GM21723 (cell line): Measurements from ENCODE around the gene THPO.

Experiments
- ATAC-seq: cut with Tn5 transposase; IDR thresholded peaks from one replicate; pipeline ENCODE4 v1.9.1; 2021; ENCODE audit warnings: mild to moderate bottlenecking, moderate library complexity; ENCODE audit not compliant: unreplicated experiment

THPO gene

DNA sequence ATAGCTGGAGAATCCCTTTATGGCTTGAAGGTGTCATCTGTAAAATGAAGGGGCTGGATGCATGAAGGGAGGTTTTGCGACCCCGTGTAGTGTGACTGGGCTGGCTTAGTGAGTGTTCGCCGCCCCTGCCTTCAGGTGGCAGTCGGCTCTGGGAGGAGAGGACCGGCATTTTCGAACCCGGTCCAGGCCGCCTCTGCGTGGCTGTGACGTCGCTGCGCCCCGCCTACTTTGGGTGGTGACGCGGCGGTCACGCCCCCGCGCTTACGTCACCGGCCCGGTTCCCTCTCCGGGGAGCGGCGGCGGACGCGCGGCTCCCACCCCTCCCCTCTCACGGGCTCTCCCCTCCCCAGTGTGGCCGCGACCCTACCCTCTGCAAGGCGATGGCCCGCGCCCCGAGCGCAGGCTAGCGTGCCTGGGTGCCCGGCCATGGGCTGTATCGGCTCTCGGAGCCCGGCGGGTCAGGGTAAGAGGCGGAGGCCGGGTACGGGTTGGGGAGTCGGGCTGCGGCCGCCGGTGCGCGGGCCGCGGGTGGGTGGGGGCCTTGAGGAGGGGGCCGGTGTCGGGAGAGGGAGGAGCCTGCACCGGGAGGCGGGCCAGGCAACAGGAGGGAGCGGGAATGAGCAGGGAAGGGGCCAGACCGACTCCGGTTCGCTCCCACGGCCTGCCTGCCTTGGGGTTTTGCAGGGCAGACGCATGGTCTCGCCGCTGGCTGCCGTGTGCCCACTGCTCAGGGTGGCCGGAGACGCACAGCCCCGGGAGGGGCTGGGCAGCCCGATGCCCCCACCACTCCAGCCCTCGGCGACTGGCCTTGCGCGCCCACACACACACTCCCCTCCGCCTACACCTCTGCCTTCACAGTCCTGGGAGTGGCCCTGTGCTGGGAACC is 42.1 kb downstream of the THPO start:
- ATAC-seq = peak; percentile 80

- no peak for ATAC-seq
These were observed 42.7 kb downstream of the THPO start for GRCh38 chr3:184335291-184335660.

DNA sequence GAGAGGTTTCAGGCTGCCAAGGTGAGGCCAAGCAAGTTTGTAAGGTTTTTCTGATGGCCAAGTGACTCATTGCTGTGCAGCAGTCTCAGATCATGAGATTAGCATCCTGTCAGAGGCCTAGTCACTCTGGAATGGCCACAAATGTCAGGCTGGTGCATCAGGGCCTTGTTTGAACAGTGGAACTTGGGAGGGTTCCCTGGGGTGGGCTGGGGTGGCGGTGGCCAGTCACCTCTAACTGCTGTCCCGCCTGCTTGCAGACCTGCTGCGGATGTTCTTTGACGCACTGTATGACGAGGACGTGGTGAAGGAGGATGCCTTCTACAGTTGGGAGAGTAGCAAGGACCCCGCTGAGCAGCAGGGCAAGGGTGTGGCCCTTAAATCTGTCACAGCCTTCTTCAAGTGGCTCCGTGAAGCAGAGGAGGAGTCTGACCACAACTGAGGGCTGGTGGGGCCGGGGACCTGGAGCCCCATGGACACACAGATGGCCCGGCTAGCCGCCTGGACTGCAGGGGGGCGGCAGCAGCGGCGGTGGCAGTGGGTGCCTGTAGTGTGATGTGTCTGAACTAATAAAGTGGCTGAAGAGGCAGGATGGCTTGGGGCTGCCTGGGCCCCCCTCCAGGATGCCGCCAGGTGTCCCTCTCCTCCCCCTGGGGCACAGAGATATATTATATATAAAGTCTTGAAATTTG is 43.4 kb downstream of the THPO start:
- ATAC-seq = no peak

GRCh38 chr3:184333700-184334099 is 44.3 kb downstream of the THPO start:
- ATAC-seq = no peak

GRCh38 chr3:184333190-184333589 is 44.8 kb downstream of the THPO start:
- ATAC-seq = no peak

- no peak for ATAC-seq
These were observed 45.5 kb downstream of the THPO start for GRCh38 chr3:184332370-184333090.

GRCh38 chr3:184328516-184328915 is 49.5 kb downstream of the THPO start:
- no peak for ATAC-seq

GRCh38 chr3:184327171-184327570 is 50.8 kb downstream of the THPO start:
- no peak for ATAC-seq

DNA sequence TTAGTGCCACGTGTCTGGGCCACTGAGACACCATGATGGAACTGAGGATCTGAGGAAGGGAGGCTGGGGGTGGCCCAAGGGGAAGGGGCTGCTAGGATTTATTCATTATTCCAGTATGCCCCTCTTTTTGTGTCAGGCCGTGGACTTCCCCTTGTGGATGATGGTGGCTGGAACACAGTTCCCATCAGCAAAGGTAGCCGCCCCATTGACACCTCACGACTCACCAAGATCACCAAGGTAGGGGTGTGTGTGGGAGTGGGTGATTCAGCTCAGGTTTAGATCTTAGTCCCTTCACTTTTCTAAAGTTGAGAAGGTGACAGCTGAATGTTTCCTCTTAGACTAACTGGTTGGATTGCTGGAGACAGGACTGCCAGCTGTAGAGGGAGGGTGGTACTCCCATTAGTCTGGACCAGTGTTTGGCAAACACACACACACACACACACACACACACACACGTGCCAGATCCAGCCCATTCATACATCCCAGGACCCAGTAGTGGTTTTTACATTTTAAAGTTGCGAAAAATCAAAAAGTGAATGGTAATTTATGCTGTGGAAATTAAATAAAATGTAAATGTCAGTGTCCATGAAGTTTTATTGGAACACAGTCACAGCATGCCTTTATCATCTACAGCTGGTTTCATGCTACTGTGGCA is 52.2 kb downstream of the THPO start:
- no peak for ATAC-seq

- ATAC-seq = no peak
These were observed 52.7 kb downstream of the THPO start for GRCh38 chr3:184325269-184325668.

DNA sequence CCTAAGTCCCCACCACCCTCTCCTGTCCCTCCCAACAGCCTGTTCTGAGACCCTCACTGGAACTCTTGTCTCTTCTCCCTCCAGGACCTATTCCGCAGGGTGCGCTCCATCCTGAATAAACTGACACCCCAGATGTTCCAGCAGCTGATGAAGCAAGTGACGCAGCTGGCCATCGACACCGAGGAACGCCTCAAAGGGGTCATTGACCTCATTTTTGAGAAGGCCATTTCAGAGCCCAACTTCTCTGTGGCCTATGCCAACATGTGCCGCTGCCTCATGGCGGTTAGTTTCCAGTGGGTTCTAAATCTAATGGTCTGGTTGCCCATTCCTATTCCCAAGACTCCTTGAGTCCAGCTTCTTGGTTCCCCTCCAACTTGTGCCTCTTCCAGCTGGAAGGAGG is 54.3 kb downstream of the THPO start:
- no peak for ATAC-seq

DNA sequence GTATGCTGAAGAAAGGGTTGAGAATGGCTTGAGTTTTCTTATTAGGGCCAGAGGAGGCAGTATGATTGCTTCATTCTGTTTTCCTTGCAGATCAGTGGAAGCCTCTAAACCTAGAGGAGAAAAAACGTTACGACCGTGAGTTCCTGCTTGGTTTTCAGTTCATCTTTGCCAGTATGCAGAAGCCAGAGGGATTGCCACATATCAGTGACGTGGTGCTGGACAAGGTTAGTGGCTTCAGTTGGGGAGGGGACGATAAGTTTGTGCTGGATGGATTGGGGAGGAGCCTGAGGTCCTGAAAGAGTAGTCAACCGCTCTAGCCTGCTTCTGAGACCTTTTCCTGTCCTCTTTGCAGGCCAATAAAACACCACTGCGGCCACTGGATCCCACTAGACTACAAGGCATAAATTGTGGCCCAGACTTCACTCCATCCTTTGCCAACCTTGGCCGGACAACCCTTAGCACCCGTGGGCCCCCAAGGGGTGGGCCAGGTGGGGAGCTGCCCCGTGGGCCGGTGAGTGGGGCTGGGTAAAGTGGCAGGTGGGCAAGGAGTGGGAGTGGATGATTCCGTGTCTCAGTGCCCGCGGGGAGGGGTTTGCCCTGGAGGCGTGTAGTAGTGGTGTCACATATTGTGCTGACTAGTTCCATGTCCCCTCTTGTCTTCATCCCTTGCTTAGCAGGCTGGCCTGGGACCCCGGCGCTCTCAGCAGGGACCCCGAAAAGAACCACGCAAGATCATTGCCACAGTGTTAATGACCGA is 55.1 kb downstream of the THPO start:
- no peak for ATAC-seq
